MG63 (cell line): ENCODE results near the gene GGTLC1. TPM values are rescaled to one million over a fixed set of nuclear protein-coding genes. Genes with fewer than 3 reads are reported as not detected.

Experiments
- DNase-seq: peaks from one replicate; pipeline ENCODE4 v3.0.0-alpha.2; 2020
- H3K27me3 ChIP-seq: fragments of 250-450 bp; sonication (Bioruptor Pico); 2 replicates; pipeline ENCODE4 v1.5.1; 2020; ENCODE audit warnings: mild to moderate bottlenecking, moderate library complexity
- H3K36me3 ChIP-seq: fragments of 250-450 bp; sonication (Bioruptor Pico); 2 replicates; pipeline ENCODE4 v1.5.1; 2020; ENCODE audit warnings: mild to moderate bottlenecking, moderate library complexity
- H3K4me3 ChIP-seq: fragments of 250-450 bp; sonication (Bioruptor Pico); 2 replicates; pipeline ENCODE4 v1.5.1; 2020; ENCODE audit warnings: mild to moderate bottlenecking, moderate library complexity
- H3K9me3 ChIP-seq: fragments of 250-450 bp; sonication (Bioruptor Pico); 2 replicates; pipeline ENCODE4 v1.5.1; 2020; ENCODE audit warnings: mild to moderate bottlenecking, moderate library complexity
- total RNA-seq: library from RNA; depleted of rRNA; stranded (reverse); fragments of >200 nt; shearing (Covaris generic); gene quantifications from 2 replicates; pipeline ENCODE4 v1.2.3, GENCODE V29; 2014; ENCODE audit warnings: low replicate concordance; rRNA removed

Gene GGTLC1
- total RNA-seq, 1 experiment from 2014 or later: not detected

GRCh38 chr20:23939641-23940040 is 48.9 kb downstream of the GGTLC1 start:
- no peak overlapping the region for H3K4me3 ChIP-seq

GRCh38 chr20:23939063-23939462 is 49.5 kb downstream of the GGTLC1 start:
- no peak for DNase-seq
- Histone ChIP-seq H3K9me3 (no peaks in the 10 kb centered on the region), H3K36me3 (no peaks in the 10 kb centered on the region), H3K27me3 (no peaks in the 10 kb centered on the region), H3K4me3 (no peak overlapping the region)

More at GRCh38 chr20:23939641-23940040, 48.9 kb downstream of the GGTLC1 start:
- H3K27me3 ChIP-seq: no peaks in the 10 kb centered on the region
- H3K9me3 ChIP-seq: no peaks in the 10 kb centered on the region
- DNase-seq: no peak
- no peaks in the 10 kb centered on the region for H3K36me3 ChIP-seq

DNA sequence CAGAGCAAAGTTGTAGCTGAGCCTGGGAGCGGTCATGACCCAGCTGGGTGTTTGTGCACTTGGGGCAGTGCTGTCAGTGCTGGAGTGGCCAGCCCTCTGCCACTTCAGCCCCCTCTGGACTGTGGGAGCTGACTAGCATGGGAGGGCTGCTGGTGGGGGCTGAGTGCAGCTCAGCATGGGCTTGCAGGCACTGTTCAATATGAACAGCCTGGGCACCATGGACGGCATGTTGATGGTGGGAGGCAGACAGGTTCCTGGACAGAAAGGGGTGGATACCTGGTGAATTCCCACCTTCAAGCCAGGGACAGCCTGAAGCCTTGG is 50.5 kb downstream of the GGTLC1 start:
- Histone ChIP-seq H3K36me3 (no peaks in the 10 kb centered on the region), H3K27me3 (no peaks in the 10 kb centered on the region), H3K9me3 (no peaks in the 10 kb centered on the region), H3K4me3 (no peak overlapping the region)
- no peak for DNase-seq

DNA sequence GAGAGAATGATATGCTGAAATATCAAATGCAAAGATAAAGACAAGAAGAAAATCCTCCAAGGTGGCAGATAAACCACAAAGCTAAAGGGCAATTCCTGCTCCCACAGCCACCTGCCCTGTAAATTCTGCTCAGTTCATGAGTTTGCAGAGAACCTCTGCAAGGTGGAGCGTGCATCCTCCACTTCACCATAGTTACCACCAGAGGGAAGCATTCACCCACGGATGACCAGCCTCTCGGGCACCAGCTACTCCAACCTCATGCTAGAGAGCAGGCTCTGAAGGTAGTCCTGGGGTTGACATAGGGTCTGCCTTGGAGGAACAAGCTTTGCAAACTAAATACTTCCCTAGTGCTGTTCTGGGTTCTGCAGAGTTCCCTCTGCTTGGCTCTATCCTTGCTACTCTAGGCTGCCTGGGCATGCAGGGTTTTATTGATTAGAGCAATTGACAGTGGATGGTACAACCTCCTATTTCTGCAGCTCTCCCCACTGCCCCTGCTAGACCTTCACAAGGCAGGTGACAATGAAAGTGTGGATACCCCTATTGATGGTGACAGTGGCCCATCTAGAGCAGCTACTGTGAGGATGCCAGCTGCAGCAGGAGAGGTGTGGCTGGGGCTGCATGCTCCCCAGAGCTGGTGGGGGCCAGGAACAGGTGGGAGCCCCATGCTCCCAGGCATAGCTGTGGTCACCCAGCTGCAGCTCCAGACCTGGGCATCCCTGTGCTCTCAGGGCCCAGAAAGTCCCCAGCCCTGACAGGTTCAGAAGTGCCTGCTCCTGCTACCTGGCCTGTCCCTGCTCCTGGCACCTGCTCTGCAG is 51.1 kb downstream of the GGTLC1 start:
- H3K36me3 ChIP-seq: no peaks in the 10 kb centered on the region
- H3K4me3 ChIP-seq: no peak overlapping the region
- H3K27me3 ChIP-seq: no peaks in the 10 kb centered on the region
- DNase-seq: no peak
- no peaks in the 10 kb centered on the region for H3K9me3 ChIP-seq

Other genes with a start within 250 kb of the GGTLC1 start
- gene CST1, start 237.8 kb downstream of the GGTLC1 start, total RNA-seq: not detected in 2 replicates
- not detected in 2 replicates for gene CST2, start 162.1 kb downstream of the GGTLC1 start, total RNA-seq
- not detected in 2 replicates for gene CST5, start 109.0 kb downstream of the GGTLC1 start, total RNA-seq